AG04450 (cell line): ENCODE results near the gene DLX3. TPM values are rescaled to one million over a fixed set of nuclear protein-coding genes. Genes with fewer than 3 reads are reported as not detected.

ENCODE experiments used
- CTCF ChIA-PET: fragments of 300-600, 350-600 bp; formaldehyde crosslinking; extraction: SDS; loops from one replicate; lab custom pipeline; 2022; ENCODE audit warnings: antibody characterized with exemption, inconsistent platforms; lab: Charles Lee
- POLR2A ChIA-PET: fragments of 350-600 bp; formaldehyde crosslinking; extraction: SDS; loops from one replicate; lab custom pipeline; 2021; ENCODE audit warnings: antibody characterized with exemption, inconsistent platforms; lab: Yijun Ruan, JAX
- DNase-seq: peaks from one replicate; pipeline ENCODE4 v3.0.0-alpha.2; 2011; ENCODE audit warnings: low read depth, low spot score
- H3K27ac ChIP-seq: one replicate; pipeline ENCODE4 v1.5.1; 2012; ENCODE audit warnings: low read depth, low read length, control low read depth
- H3K27me3 ChIP-seq: one replicate; pipeline ENCODE4 v1.6.0; 2012; ENCODE audit warnings: low read length; ENCODE audit not compliant: control insufficient read depth, insufficient read depth
- H3K4me3 ChIP-seq: 2 replicates; pipeline ENCODE4 v1.5.1; 2011; ENCODE audit warnings: mild to moderate bottlenecking, low read depth, low read length, control low read depth
- H3K9me3 ChIP-seq: 2 replicates; pipeline ENCODE4 v1.5.1; 2012; ENCODE audit warnings: low read length; ENCODE audit not compliant: control insufficient read depth, insufficient read depth
- CTCF ChIP-seq: IDR thresholded peaks from 2 replicates; pipeline ENCODE4 v1.5.1; 2011; ENCODE audit warnings: low read depth, low read length, control low read depth, inconsistent platforms
- polyA plus RNA-seq: library from polyadenylated mRNA; depleted of rRNA; stranded (reverse); fragments of >200 nt; gene quantifications from 2 replicates; pipeline ENCODE4 v1.2.3, GENCODE V29; 2011

DLX3 gene
- polyA plus RNA-seq, 1 experiment = not detected

DNA sequence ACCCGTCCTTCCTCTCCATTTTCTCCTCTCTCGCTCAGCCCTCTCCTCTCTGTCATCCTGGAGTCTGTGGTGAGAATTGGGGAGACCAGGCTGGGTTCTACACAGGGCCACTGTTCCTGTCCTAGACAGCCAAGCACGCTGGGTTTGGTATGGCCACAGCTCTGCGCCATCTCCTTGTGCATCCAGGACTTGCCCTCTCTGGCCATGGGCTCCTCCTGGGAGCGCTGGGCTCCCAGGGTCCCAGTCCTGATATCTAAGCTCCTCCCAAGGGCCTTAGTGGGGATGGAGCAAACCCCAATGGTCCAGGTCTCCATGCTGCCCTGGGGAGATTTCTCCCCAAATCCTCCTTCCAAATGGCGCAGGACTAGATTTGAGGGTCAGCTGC is 33.7 kb upstream of the DLX3 start:
- no peaks in the 10 kb centered on the region for H3K9me3 ChIP-seq
- H3K27ac ChIP-seq = no peak overlapping the region
- POLR2A ChIA-PET = interaction anchor here (1.4 to 3.5 kb wide), 3 partner anchors 24 to 35 kb away, joined by 3 to 16 read pairs (median 8); partner anchors contain the start of gene ITGA3
- H3K4me3 ChIP-seq = no peak overlapping the region
- CTCF ChIA-PET = interaction anchor here (1.8 to 4.5 kb wide), 3 partner anchors 31 to 65 kb away, joined by 4 to 85 read pairs (median 20); no protein-coding TSS in a partner anchor
- TF ChIP-seq CTCF = no peak
- DNase-seq = no peak
- no peaks in the 10 kb centered on the region for H3K27me3 ChIP-seq

DNA sequence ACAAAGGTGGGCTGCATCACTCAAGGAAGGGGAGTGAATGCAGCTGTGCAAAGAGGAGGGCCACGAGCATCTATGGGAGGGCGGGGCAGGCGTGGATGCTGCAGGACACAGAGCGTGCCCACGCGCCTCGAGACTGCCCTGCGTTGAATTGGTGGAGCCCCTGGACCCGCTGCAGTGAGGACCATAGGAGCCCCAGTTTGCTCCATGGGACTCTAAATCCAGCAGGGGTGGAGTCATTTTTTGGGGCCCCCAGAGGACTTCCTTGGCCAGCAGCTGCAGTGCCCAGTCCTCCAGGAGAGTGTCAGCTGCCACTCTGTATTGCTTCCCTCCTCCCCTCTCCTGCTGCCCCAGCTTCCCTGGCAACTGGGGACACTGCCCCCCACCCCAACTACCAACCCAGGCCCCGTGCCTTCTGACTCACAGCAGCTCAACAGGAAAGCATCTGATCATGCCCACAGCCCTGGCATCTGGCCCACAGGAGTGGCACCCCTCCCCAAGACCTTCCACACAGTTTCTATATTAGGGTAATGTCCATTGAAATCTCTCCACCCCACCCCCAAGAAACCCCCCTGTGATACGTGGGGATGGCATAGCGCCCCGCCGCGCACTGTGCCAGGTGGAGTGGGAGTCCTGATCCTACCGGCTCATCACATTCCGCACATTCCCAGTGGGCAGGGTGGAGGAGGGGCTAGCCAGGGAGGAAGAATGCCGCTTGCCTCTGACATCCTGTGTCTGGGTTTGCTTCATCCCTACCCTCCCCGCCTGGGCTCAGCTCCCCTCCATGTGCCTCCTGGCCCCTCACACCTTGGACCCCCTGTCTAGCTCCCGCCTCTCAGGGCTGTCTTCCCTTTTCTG is 33.1 kb upstream of the DLX3 start:
- peak overlapping the region; percentile 91 for H3K27ac ChIP-seq
- ChIA-PET POLR2A (interaction anchor here (0.7 to 3.5 kb wide), 4 partner anchors 25 to 351 kb away, joined by 3 to 16 read pairs (median 6); partner anchors contain the start of gene ITGA3), CTCF (interaction anchor here (1.8 to 4.5 kb wide), 3 partner anchors 31 to 66 kb away, joined by 4 to 85 read pairs (median 20); no protein-coding TSS in a partner anchor)
- no peaks in the 10 kb centered on the region for H3K9me3 ChIP-seq
- H3K4me3 ChIP-seq = no peak overlapping the region
- no peaks in the 10 kb centered on the region for H3K27me3 ChIP-seq
- TF ChIP-seq CTCF = no peak
- no peak for DNase-seq

DNA sequence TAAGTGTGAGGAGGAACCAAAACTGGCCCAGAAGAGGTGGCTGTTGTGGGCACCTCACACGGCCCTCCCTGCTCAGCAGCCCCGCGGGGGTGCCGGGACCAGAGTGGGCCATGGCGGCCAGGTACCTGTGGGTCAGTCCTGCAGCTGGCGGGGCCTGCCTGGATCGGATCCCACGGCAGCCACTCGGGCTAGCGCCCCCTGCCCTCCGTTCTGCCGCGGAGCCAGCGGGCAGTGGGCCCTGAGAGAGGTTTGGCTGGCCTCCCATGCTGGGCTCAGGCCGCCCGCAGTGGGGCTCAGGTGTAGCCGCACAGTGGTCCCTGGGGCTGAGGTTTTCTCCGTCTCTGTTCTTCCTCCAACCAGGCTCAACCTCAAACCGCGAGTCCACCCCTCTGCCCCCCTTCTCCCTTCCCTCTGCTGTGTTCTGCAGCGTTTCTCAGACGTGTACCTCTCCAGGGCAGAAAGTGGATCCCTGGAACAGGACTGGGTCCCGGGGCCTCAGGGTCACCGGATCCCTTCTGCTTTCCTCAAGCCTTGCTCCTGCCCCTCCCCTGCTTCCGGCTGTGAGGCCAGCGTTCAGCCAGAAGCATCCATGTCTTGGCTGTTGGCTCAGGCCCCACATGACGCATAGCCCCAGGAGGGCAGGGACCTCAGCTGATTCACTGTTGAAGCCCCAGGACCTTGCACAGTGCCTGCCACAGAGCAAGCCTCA is 32.3 kb upstream of the DLX3 start:
- POLR2A ChIA-PET = interaction anchor here (0.7 to 3.5 kb wide), 3 partner anchors 26 to 350 kb away, joined by 3 to 16 read pairs (median 8); partner anchors contain the start of gene ITGA3
- H3K27ac ChIP-seq = peak overlapping the region; percentile 91
- no peaks in the 10 kb centered on the region for H3K27me3 ChIP-seq
- H3K4me3 ChIP-seq = peak overlapping the region; percentile 51
- CTCF ChIA-PET = interaction anchor here (0.6 to 4.5 kb wide), 15 partner anchors 9 to 292 kb away, joined by 3 to 85 read pairs (median 7); no protein-coding TSS in a partner anchor
- TF ChIP-seq CTCF = no peak; the same call in 1 of the 2 replicates
- no peaks in the 10 kb centered on the region for H3K9me3 ChIP-seq
- DNase-seq = peak; percentile 75

DNA sequence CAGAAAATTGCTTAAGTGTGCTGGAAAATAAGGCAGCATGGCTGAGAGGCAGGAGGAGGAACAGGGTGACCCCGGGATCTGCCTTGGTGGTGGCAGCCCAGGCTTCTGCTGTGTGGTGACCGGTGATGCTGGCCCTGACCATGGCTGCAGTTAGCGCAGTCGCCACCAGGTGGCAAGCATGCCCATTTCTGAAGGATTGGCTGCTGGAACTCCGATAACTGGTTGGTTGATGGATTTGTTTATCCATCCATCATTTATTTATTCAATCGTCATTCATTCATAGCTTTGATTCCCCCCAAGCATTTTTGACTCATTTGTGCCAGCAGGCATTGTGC is 31.8 kb upstream of the DLX3 start:
- Histone ChIP-seq H3K27ac (peak overlapping the region; percentile 91), H3K4me3 (peak overlapping the region; percentile 51), H3K9me3 (no peaks in the 10 kb centered on the region), H3K27me3 (no peaks in the 10 kb centered on the region)
- ChIA-PET POLR2A (interaction anchor here (0.6 kb wide), 1 partner anchor 19 kb away, joined by 5 read pairs; no protein-coding TSS in a partner anchor), CTCF (interaction anchor here (0.6 to 4.5 kb wide), 13 partner anchors 9 to 292 kb away, joined by 3 to 85 read pairs (median 7); no protein-coding TSS in a partner anchor)
- DNase-seq = no peak
- peak; percentile 90 for TF ChIP-seq CTCF
